Smooth muscle cell (in vitro differentiated cells): ENCODE results near the gene TBC1D12. TPM values are rescaled to one million over a fixed set of nuclear protein-coding genes. Genes with fewer than 3 reads are reported as not detected.

Experiments
- DNase-seq: peaks from one replicate; lab custom pipeline; 2025; ENCODE audit not compliant: unreplicated experiment; lab: John Stamatoyannopoulos, UW
- H2AFZ ChIP-seq: fragments of 200-600 bp; sonication (generic); 2 replicates; pipeline ENCODE4 v1.6.0; 2016; ENCODE audit warnings: antibody characterized with exemption, low read depth, mild to moderate bottlenecking
- H3F3A ChIP-seq: fragments of 200-600 bp; sonication (generic); 2 replicates; pipeline ENCODE4 v1.6.0; 2017; ENCODE audit warnings: antibody characterized with exemption, low read depth
- H3K27ac ChIP-seq: fragments of 200-600 bp; sonication (generic); 2 replicates; pipeline ENCODE4 v1.5.1; 2016; ENCODE audit warnings: low read depth, mild to moderate bottlenecking
- H3K27me3 ChIP-seq: fragments of 200-600 bp; sonication (generic); 2 replicates; pipeline ENCODE4 v1.6.1; 2016; ENCODE audit warnings: low read depth, mild to moderate bottlenecking
- H3K36me3 ChIP-seq: fragments of 200-600 bp; sonication (generic); 2 replicates; pipeline ENCODE4 v1.5.1; 2016; ENCODE audit warnings: low read depth
- H3K4me1 ChIP-seq: fragments of 200-600 bp; sonication (generic); 2 replicates; pipeline ENCODE4 v1.5.1; 2016; ENCODE audit warnings: low read depth
- H3K4me2 ChIP-seq: fragments of 200-600 bp; sonication (generic); 2 replicates; pipeline ENCODE4 v1.6.0; 2016; ENCODE audit warnings: mild to moderate bottlenecking
- H3K4me3 ChIP-seq: fragments of 200-600 bp; sonication (generic); 2 replicates; pipeline ENCODE4 v1.5.1; 2016; ENCODE audit warnings: mild to moderate bottlenecking
- H3K79me2 ChIP-seq: fragments of 200-600 bp; sonication (generic); 2 replicates; pipeline ENCODE4 v1.6.0; 2016; ENCODE audit warnings: low read depth, mild to moderate bottlenecking
- H3K9ac ChIP-seq: fragments of 200-600 bp; sonication (generic); 2 replicates; pipeline ENCODE4 v1.6.0; 2016; ENCODE audit warnings: low read depth
- H3K9me3 ChIP-seq: fragments of 200-600 bp; sonication (generic); replicated peaks from 2 replicates; pipeline ENCODE4 v1.5.1; 2016; ENCODE audit warnings: low read depth
- H4K20me1 ChIP-seq: fragments of 200-600 bp; sonication (generic); 2 replicates; pipeline ENCODE4 v1.6.0; 2016; ENCODE audit warnings: low read depth
- WGBS: methylation state at CpG from one replicate; pipeline ENCODE4 v1.1.7; 2016; ENCODE audit warnings: low lambda C conversion rate; 5-methylcytosine and 5-hydroxymethylcytosine counted together
- polyA plus RNA-seq: library from polyadenylated mRNA; unstranded; fragments of >200 nt; fragmentation: Nextera tagmentation; extraction: Ambion mirVana; gene quantifications from 2 replicates; pipeline ENCODE4 v1.2.1, GENCODE V29; 2016
- total RNA-seq: library from RNA; depleted of rRNA; stranded (reverse); fragments of >200 nt; gene quantifications from 2 replicates; pipeline ENCODE4 v1.2.3, GENCODE V29; 2014
- TF ChIP-seq, protein P1 (sequence below): fragments of 200-600 bp; sonication (generic); IDR thresholded peaks from 2 replicates; pipeline ENCODE4 v1.5.1; 2017; ENCODE audit warnings: borderline replicate concordance, mild to moderate bottlenecking, antibody characterized with exemption; ENCODE audit not compliant: insufficient read depth, poor library complexity, severe bottlenecking

TBC1D12 gene
- total and polyA plus RNA-seq, 2 experiments from 2014 or later, result 3.8 to 9.4 TPM

DNA sequence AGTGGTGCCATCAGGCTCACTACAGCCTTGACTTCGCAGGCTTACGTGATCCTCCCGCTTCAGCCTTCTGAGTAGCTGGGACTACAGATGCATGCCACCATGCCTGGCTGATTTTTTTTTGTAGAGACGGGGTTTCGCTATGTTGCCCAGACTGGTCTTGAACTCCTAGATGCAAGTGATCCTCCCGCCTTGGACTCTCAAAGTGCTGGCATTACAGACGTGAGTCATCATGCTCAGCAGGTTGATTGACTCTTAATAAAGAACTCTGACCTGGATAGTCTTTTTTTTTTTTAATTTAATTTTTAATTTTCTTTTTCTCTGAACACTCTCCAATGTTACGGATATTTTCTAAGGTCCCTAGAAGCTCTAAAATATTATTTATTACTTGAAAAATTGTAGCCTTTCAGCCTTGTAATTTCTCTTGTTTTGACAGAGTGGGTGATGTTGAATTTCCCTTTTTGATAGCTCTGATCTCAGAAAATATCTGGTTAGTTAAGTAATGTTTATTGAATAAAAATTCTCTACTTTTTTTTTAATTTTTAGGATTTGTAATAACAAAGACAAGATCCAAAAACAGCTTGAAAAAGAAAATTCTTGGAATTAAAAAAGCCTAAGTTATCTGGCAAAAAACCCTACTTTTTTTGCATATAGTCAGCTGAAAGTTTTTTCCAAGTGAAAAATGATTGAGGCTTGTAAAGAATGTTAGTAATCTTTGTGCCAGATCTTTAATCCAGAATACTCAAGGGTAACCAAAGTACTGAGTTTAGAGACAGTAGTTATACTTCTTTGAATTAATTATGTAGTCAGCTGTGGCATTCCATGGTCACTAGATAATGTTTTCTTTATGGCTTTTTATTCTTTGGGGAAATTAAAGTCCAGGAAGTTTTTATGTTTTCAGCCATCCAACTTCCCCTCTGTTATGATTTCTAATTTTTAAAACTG lies 26.7 kb downstream of the TBC1D12 start:
- no peak for DNase-seq
- Histone ChIP-seq H3K79me2 (peaks cover 73% of the 10 kb centered on the region), H3K4me2 (no peak overlapping the region), H3K9me3 (no peaks in the 10 kb centered on the region), H3K27me3 (no peaks in the 10 kb centered on the region), H3F3A (no peaks in the 10 kb centered on the region), H3K27ac (no peak overlapping the region), H3K4me1 (no peaks in the 10 kb centered on the region), H4K20me1 (peaks cover 73% of the 10 kb centered on the region), H2AFZ (no peak overlapping the region), H3K9ac (no peak overlapping the region), H3K4me3 (no peak overlapping the region), H3K36me3 (no peaks in the 10 kb centered on the region)
- TF ChIP-seq, protein P1, sequence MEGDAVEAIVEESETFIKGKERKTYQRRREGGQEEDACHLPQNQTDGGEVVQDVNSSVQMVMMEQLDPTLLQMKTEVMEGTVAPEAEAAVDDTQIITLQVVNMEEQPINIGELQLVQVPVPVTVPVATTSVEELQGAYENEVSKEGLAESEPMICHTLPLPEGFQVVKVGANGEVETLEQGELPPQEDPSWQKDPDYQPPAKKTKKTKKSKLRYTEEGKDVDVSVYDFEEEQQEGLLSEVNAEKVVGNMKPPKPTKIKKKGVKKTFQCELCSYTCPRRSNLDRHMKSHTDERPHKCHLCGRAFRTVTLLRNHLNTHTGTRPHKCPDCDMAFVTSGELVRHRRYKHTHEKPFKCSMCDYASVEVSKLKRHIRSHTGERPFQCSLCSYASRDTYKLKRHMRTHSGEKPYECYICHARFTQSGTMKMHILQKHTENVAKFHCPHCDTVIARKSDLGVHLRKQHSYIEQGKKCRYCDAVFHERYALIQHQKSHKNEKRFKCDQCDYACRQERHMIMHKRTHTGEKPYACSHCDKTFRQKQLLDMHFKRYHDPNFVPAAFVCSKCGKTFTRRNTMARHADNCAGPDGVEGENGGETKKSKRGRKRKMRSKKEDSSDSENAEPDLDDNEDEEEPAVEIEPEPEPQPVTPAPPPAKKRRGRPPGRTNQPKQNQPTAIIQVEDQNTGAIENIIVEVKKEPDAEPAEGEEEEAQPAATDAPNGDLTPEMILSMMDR, result no peak
- WGBS, result 94% methylated on average over 8 of the region's 8 CpGs

GRCh38 chr10:94430701-94431100 lies 28.4 kb downstream of the TBC1D12 start:
- TF ChIP-seq, protein P1, result no peak
- 98% methylated on average over 1 of the region's 1 CpG for WGBS
- H3K4me2 ChIP-seq, result no peak overlapping the region

GRCh38 chr10:94432443-94432842 lies 30.1 kb downstream of the TBC1D12 start:
- no peaks in the 10 kb centered on the region for H3K9me3 ChIP-seq
- H4K20me1 ChIP-seq, result peaks cover 76% of the 10 kb centered on the region
- H3K27me3 ChIP-seq, result no peaks in the 10 kb centered on the region
- TF ChIP-seq, protein P1, result no peak
- no peaks in the 10 kb centered on the region for H3K36me3 ChIP-seq
- no peaks in the 10 kb centered on the region for H3F3A ChIP-seq
- H3K27ac ChIP-seq, result no peak overlapping the region
- H3K79me2 ChIP-seq, result peaks cover 63% of the 10 kb centered on the region
- no peaks in the 10 kb centered on the region for H3K4me1 ChIP-seq
- H3K4me2 ChIP-seq, result no peak overlapping the region
- DNase-seq, result no peak
- no peak overlapping the region for H3K4me3 ChIP-seq
- H3K9ac ChIP-seq, result no peak overlapping the region
- no peak overlapping the region for H2AFZ ChIP-seq

More at GRCh38 chr10:94430701-94431100, 28.4 kb downstream of the TBC1D12 start:
- H3K4me1 ChIP-seq, result no peaks in the 10 kb centered on the region
- H3K4me3 ChIP-seq, result no peak overlapping the region
- no peaks in the 10 kb centered on the region for H3K27me3 ChIP-seq
- no peak overlapping the region for H3K9ac ChIP-seq
- no peak overlapping the region for H2AFZ ChIP-seq
- no peaks in the 10 kb centered on the region for H3K9me3 ChIP-seq
- H3K27ac ChIP-seq, result no peak overlapping the region
- H3K36me3 ChIP-seq, result no peaks in the 10 kb centered on the region
- H4K20me1 ChIP-seq, result peaks cover 83% of the 10 kb centered on the region
- DNase-seq, result no peak
- peaks cover 70% of the 10 kb centered on the region for H3K79me2 ChIP-seq
- no peaks in the 10 kb centered on the region for H3F3A ChIP-seq
